ENCODE measurements around the gene TSHB. TPM values are rescaled to one million over a fixed set of nuclear protein-coding genes. Genes with fewer than 3 reads are reported as not detected.

The TSHB gene
- total RNA-seq, 2 experiments from 2014 or later, result not detected

GRCh38 chr1:115036814-115037507 is 7.3 kb downstream of the TSHB start:
- no peaks in the 10 kb centered on the region for H3K4me1 Mint-ChIP-seq
- no peaks in the 10 kb centered on the region for H3K9me3 Mint-ChIP-seq (ENCODE audit: low read depth)
- H3K36me3 Mint-ChIP-seq, result no peaks in the 10 kb centered on the region
- DNase-seq (no peak), ATAC-seq (no peak)
- CTCF ChIA-PET, result no interaction called here
- peaks cover 4% of the 10 kb centered on the region for H3K27me3 Mint-ChIP-seq
- H3K4me3 Mint-ChIP-seq, result no peak overlapping the region
- H3K27ac Mint-ChIP-seq, result no peak overlapping the region

GRCh38 chr1:115040501-115040900 is 10.9 kb downstream of the TSHB start:
- CTCF ChIA-PET, result interaction anchor here (3.3 kb wide), 1 partner anchor 12 kb away, joined by 13 read pairs; no protein-coding TSS in a partner anchor
- Mint-ChIP-seq H3K27ac (no peak overlapping the region), H3K4me3 (no peak overlapping the region), H3K9me3 (ENCODE audit: low read depth) (peaks cover 3% of the 10 kb centered on the region), H3K27me3 (no peaks in the 10 kb centered on the region), H3K4me1 (no peaks in the 10 kb centered on the region), H3K36me3 (peaks cover 4% of the 10 kb centered on the region)
- ATAC-seq, result no peak
- no peak for DNase-seq

GRCh38 chr1:115041654-115042053 is 12.0 kb downstream of the TSHB start:
- Mint-ChIP-seq H3K36me3 (peaks cover 4% of the 10 kb centered on the region), H3K27me3 (no peaks in the 10 kb centered on the region), H3K4me3 (no peak overlapping the region), H3K9me3 (ENCODE audit: low read depth) (peaks cover 3% of the 10 kb centered on the region), H3K27ac (no peak overlapping the region), H3K4me1 (no peaks in the 10 kb centered on the region)
- ATAC-seq, result no peak
- CTCF ChIA-PET, result interaction anchor here (3.3 kb wide), 1 partner anchor 11 kb away, joined by 13 read pairs; no protein-coding TSS in a partner anchor
- no peak for DNase-seq

DNA sequence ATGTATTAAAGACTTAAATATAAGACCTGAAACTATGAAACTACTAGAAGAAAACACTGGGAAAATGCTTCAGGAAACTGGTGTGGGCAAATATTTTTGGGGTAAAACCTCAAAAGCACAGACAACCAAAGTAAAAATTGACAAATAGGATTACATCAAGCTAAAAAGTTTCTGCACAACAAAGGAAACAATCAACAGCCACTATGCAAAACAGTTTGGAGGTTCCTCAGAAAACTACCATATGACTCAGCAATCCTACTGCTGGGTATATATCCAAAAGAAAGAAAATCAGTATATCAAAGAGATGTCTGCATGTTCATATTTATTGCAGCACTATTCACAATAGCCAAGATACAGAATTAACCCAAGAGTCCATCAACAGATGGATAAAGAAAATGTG is 17.1 kb downstream of the TSHB start:
- Mint-ChIP-seq H3K4me3 (no peak overlapping the region), H3K27ac (no peak overlapping the region), H3K36me3 (peaks cover 4% of the 10 kb centered on the region), H3K27me3 (no peaks in the 10 kb centered on the region), H3K4me1 (peaks cover 7% of the 10 kb centered on the region), H3K9me3 (ENCODE audit: low read depth) (peaks cover 3% of the 10 kb centered on the region)
- CTCF ChIA-PET, result interaction anchor here (1.2 to 1.4 kb wide), 2 partner anchors 42 to 66 kb away, joined by 3 read pairs; partner anchors contain the start of gene TSPAN2
- no peak for DNase-seq
- ATAC-seq, result no peak

DNA sequence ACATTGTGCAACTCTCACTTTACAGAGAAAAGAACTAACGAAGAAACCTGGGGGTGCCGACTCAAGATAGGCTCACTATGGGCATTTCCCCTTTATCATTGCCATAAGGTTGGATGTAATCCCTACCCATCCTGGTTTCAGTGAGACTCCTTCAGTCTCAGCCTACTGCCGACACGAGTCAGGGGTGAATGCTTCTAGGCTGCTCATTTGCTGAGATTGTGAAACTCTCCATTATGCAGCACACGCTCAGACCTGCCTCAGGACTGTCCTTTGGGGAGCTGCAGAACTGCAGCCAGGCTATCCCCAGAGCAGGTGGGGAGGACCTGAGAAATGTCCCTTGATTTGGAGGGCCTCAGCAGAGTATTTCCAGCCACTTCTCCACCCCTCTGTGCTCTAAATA is 22.2 kb downstream of the TSHB start:
- CTCF ChIA-PET, result interaction anchor here (1.0 to 4.7 kb wide), 9 partner anchors 10 to 74 kb away, joined by 3 to 44 read pairs (median 9); partner anchors contain the start of gene TSPAN2
- Mint-ChIP-seq H3K9me3 (ENCODE audit: low read depth) (no peaks in the 10 kb centered on the region), H3K36me3 (no peaks in the 10 kb centered on the region), H3K4me1 (peaks cover 7% of the 10 kb centered on the region), H3K27ac (no peak overlapping the region), H3K4me3 (no peak overlapping the region), H3K27me3 (no peaks in the 10 kb centered on the region)
- no peak for DNase-seq
- ATAC-seq, result no peak

DNA sequence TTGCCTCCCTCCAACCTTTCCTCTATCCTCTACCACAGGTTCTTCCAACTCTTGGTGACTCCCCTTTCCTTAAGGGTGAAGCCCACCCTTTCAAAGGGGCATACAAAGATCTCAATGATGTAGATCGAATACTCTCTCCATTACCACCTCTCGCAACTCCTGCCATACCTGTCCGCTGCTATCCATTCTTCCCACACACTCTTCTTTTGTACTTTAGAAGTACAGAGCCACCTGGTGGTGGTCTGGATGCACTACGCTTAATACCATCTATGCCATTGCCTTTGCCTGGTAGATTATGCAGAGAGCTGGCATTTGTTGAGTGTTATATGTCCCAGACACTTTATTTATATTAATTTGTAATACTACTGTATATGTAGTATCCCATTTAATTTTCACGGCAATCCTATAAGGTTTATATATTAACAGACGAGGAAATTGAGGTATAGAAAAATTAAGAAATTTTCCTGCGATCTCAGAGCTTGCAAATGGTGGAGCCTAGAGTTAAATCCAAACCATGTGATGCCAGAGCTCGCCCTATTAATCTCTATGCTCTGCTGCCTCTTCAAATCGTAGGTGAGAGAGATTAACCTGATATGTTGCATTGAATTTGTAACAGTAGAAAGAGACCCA is 22.9 kb downstream of the TSHB start:
- peak; percentile 75 for ATAC-seq
- no peaks in the 10 kb centered on the region for H3K36me3 Mint-ChIP-seq
- H3K9me3 Mint-ChIP-seq (ENCODE audit: low read depth), result no peaks in the 10 kb centered on the region
- H3K27ac Mint-ChIP-seq, result no peak overlapping the region
- peak; percentile 69 for DNase-seq
- H3K27me3 Mint-ChIP-seq, result no peaks in the 10 kb centered on the region
- CTCF ChIA-PET, result interaction anchor here (0.6 to 4.7 kb wide), 13 partner anchors 9 to 75 kb away, joined by 3 to 44 read pairs (median 7); partner anchors contain the start of genes TSHB and TSPAN2
- H3K4me3 Mint-ChIP-seq, result no peak overlapping the region
- H3K4me1 Mint-ChIP-seq, result peaks cover 7% of the 10 kb centered on the region

DNA sequence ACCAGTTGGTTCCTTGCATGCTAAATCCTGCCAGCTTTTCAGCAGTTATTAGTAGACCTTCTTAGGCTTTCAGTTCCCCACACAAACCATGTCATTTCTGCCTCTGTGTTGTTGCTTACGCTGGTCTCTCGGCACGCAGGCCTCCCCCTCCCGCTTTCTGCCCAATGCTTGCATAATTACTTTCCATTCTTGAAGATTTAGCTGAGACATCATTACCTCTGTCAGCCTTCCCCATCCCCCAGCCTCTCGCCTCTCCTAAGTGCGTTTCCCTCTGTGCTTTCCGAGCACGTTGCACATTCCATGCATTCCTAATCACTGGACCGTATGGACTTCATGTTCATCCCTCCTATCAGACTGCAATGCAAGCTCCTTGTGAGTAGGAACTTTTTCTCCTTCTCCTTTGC is 26.8 kb downstream of the TSHB start:
- H3K4me3 Mint-ChIP-seq, result no peak overlapping the region
- no peaks in the 10 kb centered on the region for H3K36me3 Mint-ChIP-seq
- no peak overlapping the region for H3K27ac Mint-ChIP-seq
- no peaks in the 10 kb centered on the region for H3K27me3 Mint-ChIP-seq
- CTCF ChIA-PET, result interaction anchor here (0.9 to 3.0 kb wide), 3 partner anchors 10 to 56 kb away, joined by 3 to 22 read pairs (median 3); no protein-coding TSS in a partner anchor
- ATAC-seq (no peak), DNase-seq (no peak)
- no peaks in the 10 kb centered on the region for H3K9me3 Mint-ChIP-seq (ENCODE audit: low read depth)
- peaks cover 7% of the 10 kb centered on the region for H3K4me1 Mint-ChIP-seq

DNA sequence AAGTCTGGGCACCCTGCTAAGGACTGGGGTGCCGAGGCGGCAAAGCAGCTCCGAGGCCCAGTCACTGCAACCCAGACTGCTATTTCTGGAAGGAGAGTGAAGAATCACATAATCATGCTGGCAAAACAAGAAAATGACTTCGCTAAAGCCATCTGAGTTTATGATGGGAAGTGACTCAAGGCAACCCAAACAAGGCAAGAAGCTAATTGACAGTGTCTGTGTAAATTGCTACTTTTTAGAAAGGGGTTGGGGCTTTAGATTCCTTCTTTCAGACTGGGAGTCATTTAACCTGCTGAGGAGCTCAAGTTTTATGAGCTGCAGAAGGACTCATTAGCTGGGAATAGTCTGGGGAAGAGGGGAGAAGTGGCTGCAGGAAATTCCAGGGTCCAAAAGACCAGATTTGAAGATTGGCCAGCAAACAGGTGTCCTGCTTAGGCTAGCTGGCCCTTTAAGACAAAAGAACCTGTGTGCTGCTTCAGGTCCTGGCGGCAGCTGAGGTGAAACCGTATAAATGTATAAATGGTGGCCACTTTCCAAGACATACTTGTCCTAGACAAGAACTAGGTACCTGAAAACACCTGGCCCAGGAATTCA is 28.1 kb downstream of the TSHB start:
- no peaks in the 10 kb centered on the region for H3K9me3 Mint-ChIP-seq (ENCODE audit: low read depth)
- DNase-seq, result no peak
- H3K4me3 Mint-ChIP-seq, result no peak overlapping the region
- CTCF ChIA-PET, result interaction anchor here (0.7 to 3.0 kb wide), 7 partner anchors 9 to 81 kb away, joined by 3 to 22 read pairs (median 3); no protein-coding TSS in a partner anchor
- H3K4me1 Mint-ChIP-seq, result peaks cover 21% of the 10 kb centered on the region
- H3K27me3 Mint-ChIP-seq, result no peaks in the 10 kb centered on the region
- no peak for ATAC-seq
- H3K36me3 Mint-ChIP-seq, result no peaks in the 10 kb centered on the region
- no peak overlapping the region for H3K27ac Mint-ChIP-seq

GRCh38 chr1:115059316-115059715 is 29.7 kb downstream of the TSHB start:
- H3K4me1 Mint-ChIP-seq, result peaks cover 36% of the 10 kb centered on the region
- H3K9me3 Mint-ChIP-seq (ENCODE audit: low read depth), result no peaks in the 10 kb centered on the region
- no peak overlapping the region for H3K4me3 Mint-ChIP-seq
- H3K27ac Mint-ChIP-seq, result no peak overlapping the region
- CTCF ChIA-PET, result interaction anchor here (3.0 kb wide), 1 partner anchor 53 kb away, joined by 22 read pairs; no protein-coding TSS in a partner anchor
- H3K27me3 Mint-ChIP-seq, result no peaks in the 10 kb centered on the region
- ATAC-seq (no peak), DNase-seq (no peak)
- peaks cover 6% of the 10 kb centered on the region for H3K36me3 Mint-ChIP-seq

DNA sequence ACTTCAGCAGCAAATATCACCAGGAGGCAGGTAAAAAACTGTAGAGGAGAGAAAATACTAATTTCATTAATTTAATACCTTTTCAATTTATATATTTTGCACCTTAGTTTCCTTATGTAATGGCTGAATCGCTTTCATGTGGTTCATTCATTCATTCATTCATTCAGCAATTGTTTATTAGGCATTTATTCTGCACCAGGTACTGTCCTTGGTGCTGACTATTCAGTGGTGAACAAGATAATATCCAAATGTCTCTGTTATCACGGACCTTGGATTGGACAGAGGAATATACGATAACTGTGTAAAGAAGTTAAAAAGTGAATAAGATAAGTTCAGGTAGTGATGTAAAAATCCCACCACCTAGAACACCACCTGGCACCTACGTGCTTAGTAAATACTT is 30.9 kb downstream of the TSHB start:
- no peaks in the 10 kb centered on the region for H3K27me3 Mint-ChIP-seq
- ATAC-seq (no peak), DNase-seq (no peak)
- peaks cover 39% of the 10 kb centered on the region for H3K4me1 Mint-ChIP-seq
- no peaks in the 10 kb centered on the region for H3K9me3 Mint-ChIP-seq (ENCODE audit: low read depth)
- peaks cover 6% of the 10 kb centered on the region for H3K36me3 Mint-ChIP-seq
- H3K4me3 Mint-ChIP-seq, result no peak overlapping the region
- CTCF ChIA-PET, result no interaction called here
- no peak overlapping the region for H3K27ac Mint-ChIP-seq

DNA sequence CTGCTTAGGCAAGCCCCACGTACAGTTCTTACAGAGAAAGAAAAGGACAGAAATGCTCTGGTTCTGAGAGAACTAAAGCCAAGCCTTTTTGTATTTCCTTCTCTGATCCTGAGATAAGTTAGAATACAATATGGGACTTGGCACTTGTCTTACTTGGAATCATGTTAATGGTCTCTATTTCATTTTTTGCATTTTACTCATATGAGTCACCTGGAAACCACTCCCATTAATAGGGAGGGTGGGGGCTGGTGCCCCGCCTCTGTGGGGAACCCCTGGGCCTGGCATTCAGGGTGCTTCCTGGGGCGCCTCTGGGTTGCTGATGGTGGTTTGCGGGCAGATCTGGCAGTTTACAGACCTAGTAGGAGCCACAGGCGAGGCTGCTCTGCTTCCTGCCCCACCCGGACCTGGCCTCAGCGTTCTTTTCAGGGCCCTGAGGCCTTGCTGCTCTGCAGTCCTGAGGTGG is 32.9 kb downstream of the TSHB start:
- Mint-ChIP-seq H3K36me3 (peaks cover 6% of the 10 kb centered on the region), H3K4me3 (peak overlapping the region; percentile 31), H3K27me3 (no peaks in the 10 kb centered on the region), H3K4me1 (peaks cover 42% of the 10 kb centered on the region), H3K27ac (peak overlapping the region; percentile 90), H3K9me3 (ENCODE audit: low read depth) (no peaks in the 10 kb centered on the region)
- CTCF ChIA-PET, result interaction anchor here (1.0 to 1.7 kb wide), 3 partner anchors 10 to 50 kb away, joined by 3 to 7 read pairs (median 4); no protein-coding TSS in a partner anchor
- DNase-seq (peak; percentile 97), ATAC-seq (peak; percentile 96)

GRCh38 chr1:115063228-115063901 is 33.7 kb downstream of the TSHB start:
- CTCF ChIA-PET, result interaction anchor here (1.3 kb wide), 1 partner anchor 11 kb away, joined by 4 read pairs; no protein-coding TSS in a partner anchor
- DNase-seq, result no peak
- peak; percentile 43 for ATAC-seq
- H3K4me3 Mint-ChIP-seq, result peak overlapping the region; percentile 31
- H3K27ac Mint-ChIP-seq, result peak overlapping the region; percentile 90
- no peaks in the 10 kb centered on the region for H3K9me3 Mint-ChIP-seq (ENCODE audit: low read depth)
- peaks cover 6% of the 10 kb centered on the region for H3K36me3 Mint-ChIP-seq
- H3K27me3 Mint-ChIP-seq, result no peaks in the 10 kb centered on the region
- H3K4me1 Mint-ChIP-seq, result peaks cover 42% of the 10 kb centered on the region

DNA sequence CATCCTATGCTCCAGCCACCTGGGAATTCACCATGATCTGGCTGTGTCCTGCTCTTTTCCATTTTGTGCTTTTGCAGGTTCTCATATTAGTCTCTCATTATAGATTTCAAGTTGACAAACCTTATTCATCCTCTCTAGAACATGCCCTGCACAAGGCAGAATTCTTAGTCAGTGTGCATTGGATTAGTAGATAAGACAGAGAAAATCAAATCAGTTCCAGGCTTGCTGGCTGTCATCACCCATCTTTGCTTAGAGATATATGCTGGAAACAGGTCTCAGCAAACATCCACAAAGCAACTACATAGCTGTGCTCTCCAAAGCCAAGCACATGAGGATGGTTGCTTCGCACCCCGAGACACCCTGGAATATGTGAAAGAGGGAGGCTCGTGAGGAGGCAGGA is 34.8 kb downstream of the TSHB start:
- Mint-ChIP-seq H3K4me3 (no peak overlapping the region), H3K9me3 (ENCODE audit: low read depth) (no peaks in the 10 kb centered on the region), H3K27me3 (no peaks in the 10 kb centered on the region), H3K36me3 (peaks cover 6% of the 10 kb centered on the region), H3K4me1 (peaks cover 42% of the 10 kb centered on the region), H3K27ac (no peak overlapping the region)
- ATAC-seq (no peak), DNase-seq (no peak)
- CTCF ChIA-PET, result interaction anchor here (1.3 to 3.1 kb wide), 2 partner anchors 11 to 12 kb away, joined by 4 to 9 read pairs; no protein-coding TSS in a partner anchor

Data from activated CD8-positive, alpha-beta memory T cell treated with anti-CD3 and anti-CD28 coated beads, Interleukin-2, amount 10 ng/mL, durations not matched to agents 7 days and 5 days (primary cell).